ENCODE data around the gene CDKAL1. TPM values are rescaled to one million over a fixed set of nuclear protein-coding genes. Genes with fewer than 3 reads are reported as not detected.

CDKAL1 gene
- total RNA-seq, 1 donor from 2014 or later = 11.3 TPM

- TF ChIP-seq POLR2A (IDR thresholded peaks at IDR 0.05) (no peak), CTCF (IDR thresholded peaks at IDR 0.05) (no peak), POLR2AphosphoS5 (IDR thresholded peaks at IDR 0.05; ENCODE audit: insufficient read depth in 1 of 2, low read depth in 1 of 2) (no peak)
- DNase-seq (ENCODE audit: extremely low spot score in 2 of 2) = no peak
- Histone ChIP-seq H3K9me3 (no peaks in the 10 kb centered on the region), H3K36me3 (no peaks in the 10 kb centered on the region), H3K27me3 (no peaks in the 10 kb centered on the region), H3K27ac (no peak overlapping the region), H3K4me1 (no peaks in the 10 kb centered on the region), H3K4me3 (no peak overlapping the region)
- intact Hi-C loops (cut with DNase I) = no loop called here
Observed at GRCh38 chr6:21132856-21133838, 598.9 kb downstream of the CDKAL1 start.

GRCh38 chr6:21133901-21134300 lies 599.6 kb downstream of the CDKAL1 start:
- H3K9me3 ChIP-seq = no peaks in the 10 kb centered on the region
- H3K36me3 ChIP-seq = no peaks in the 10 kb centered on the region
- intact Hi-C loops (cut with DNase I) = no loop called here
- H3K4me3 ChIP-seq = no peak overlapping the region
- no peak overlapping the region for H3K27ac ChIP-seq
- TF ChIP-seq CTCF (IDR thresholded peaks at IDR 0.05) (no peak), POLR2AphosphoS5 (IDR thresholded peaks at IDR 0.05; ENCODE audit: insufficient read depth in 1 of 2, low read depth in 1 of 2) (no peak), POLR2A (IDR thresholded peaks at IDR 0.05) (no peak)
- peaks cover 3% of the 10 kb centered on the region for H3K4me1 ChIP-seq
- no peaks in the 10 kb centered on the region for H3K27me3 ChIP-seq
- no peak for DNase-seq (ENCODE audit: extremely low spot score in 2 of 2)

- TF ChIP-seq CTCF (IDR thresholded peaks at IDR 0.05) (no peak), POLR2AphosphoS5 (IDR thresholded peaks at IDR 0.05; ENCODE audit: insufficient read depth in 1 of 2, low read depth in 1 of 2) (no peak), POLR2A (IDR thresholded peaks at IDR 0.05) (no peak)
- no peak overlapping the region for H3K4me3 ChIP-seq
- no peaks in the 10 kb centered on the region for H3K36me3 ChIP-seq
- intact Hi-C loops (cut with DNase I) = no loop called here
- peaks cover 8% of the 10 kb centered on the region for H3K4me1 ChIP-seq
- no peak overlapping the region for H3K27ac ChIP-seq
- DNase-seq (ENCODE audit: extremely low spot score in 2 of 2) = no peak
- H3K27me3 ChIP-seq = no peaks in the 10 kb centered on the region
- H3K9me3 ChIP-seq = no peaks in the 10 kb centered on the region
Observed at GRCh38 chr6:21134356-21134755, 600.1 kb downstream of the CDKAL1 start.

- no peaks in the 10 kb centered on the region for H3K9me3 ChIP-seq
- H3K27me3 ChIP-seq = no peaks in the 10 kb centered on the region
- DNase-seq (ENCODE audit: extremely low spot score in 2 of 2) = no peak
- no peak for TF ChIP-seq POLR2A (IDR thresholded peaks at IDR 0.05)
- TF ChIP-seq CTCF (IDR thresholded peaks at IDR 0.05) = no peak
- TF ChIP-seq POLR2AphosphoS5 (IDR thresholded peaks at IDR 0.05; ENCODE audit: insufficient read depth in 1 of 2, low read depth in 1 of 2) = no peak
- no peak overlapping the region for H3K27ac ChIP-seq
- peaks cover 9% of the 10 kb centered on the region for H3K4me1 ChIP-seq
- no peak overlapping the region for H3K4me3 ChIP-seq
- no peaks in the 10 kb centered on the region for H3K36me3 ChIP-seq
- intact Hi-C loops (cut with DNase I) = no loop called here
Observed at GRCh38 chr6:21135484-21136013, 601.3 kb downstream of the CDKAL1 start.

Data from vagina (tissue), 2 donors.